ENCODE data around the gene CMTM1.
"Not testable (repeated sequence)": the region's sequence is repeated elsewhere in the genome, so short reads cannot be mapped to it uniquely, and the experiment has no call there.

CMTM1 gene

GRCh38 chr16:66588981-66589713, 22.9 kb downstream of the CMTM1 start:
- DNase-seq (ENCODE audit: low read depth in 4 of 4, low spot score in 1 of 4), result peak in 2 of 4 experiments; percentile 18 to 37

GRCh38 chr16:66590322-66590721, 24.1 kb downstream of the CMTM1 start:
- DNase-seq (ENCODE audit: low read depth in 4 of 4, low spot score in 1 of 4), result no peak

DNA sequence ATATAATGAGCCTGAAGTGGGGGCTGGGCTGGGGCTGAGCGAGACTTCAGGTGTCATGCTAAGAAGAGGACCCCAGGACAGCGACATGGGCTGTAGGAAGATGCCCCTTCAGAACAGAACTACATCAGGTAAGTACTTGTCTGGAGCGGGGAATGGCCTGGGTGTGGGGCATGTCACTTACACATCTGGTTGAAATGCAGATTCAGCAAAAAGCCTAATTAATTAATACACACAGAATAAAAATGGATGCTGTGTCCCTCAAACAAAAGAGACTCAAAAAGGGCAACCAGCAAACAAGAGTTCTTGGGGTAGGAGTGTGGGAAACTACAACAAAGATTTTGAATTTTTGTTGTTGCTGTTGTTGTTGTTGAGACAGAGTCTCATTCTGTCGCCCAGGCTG, 24.8 kb downstream of the CMTM1 start:
- DNase-seq (ENCODE audit: low read depth in 4 of 4, low spot score in 1 of 4), result no peak

GRCh38 chr16:66592241-66592640, 26.0 kb downstream of the CMTM1 start:
- DNase-seq (ENCODE audit: low read depth in 4 of 4, low spot score in 1 of 4), result no peak

DNA sequence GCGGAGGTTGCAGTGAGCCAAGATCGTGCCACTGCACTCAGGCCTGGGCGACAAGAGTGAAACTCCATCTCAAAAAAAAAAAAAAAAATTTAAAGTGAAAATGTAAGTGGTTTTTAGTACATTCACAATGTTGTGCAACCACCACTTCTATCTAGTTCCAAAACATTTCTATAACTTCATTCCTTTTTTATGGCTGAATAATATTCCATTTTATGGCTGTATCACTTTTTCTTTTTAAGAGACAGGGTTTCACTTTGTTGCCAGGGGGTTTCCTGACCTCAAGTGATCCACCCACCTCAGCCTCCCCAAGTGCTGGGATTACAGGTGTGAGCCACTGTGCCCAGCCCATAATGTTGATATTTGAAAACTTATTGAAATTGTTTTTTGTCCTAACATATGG, 26.6 kb downstream of the CMTM1 start:
- DNase-seq (ENCODE audit: low read depth in 4 of 4, low spot score in 1 of 4), result no peak

DNA sequence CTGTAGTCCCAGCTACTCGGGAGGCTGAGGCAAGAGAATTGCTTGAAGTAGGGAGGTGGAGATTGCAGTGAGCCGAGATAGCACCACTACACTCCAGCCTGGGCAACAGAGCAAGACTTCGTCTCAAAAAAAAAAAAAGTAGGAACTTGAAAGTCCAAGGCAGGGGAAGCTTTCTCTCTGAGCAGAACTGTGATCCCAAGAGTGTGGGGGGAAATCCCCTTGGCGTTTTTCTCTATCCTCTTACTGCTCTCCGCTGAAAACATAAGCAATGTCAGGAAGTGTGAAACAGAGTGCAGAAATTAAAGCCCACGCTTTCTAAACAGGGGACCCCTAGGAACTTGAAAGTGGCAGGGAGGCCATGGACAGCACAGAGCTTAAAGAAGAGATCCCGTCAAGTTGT, 28.5 kb downstream of the CMTM1 start:
- no peak for DNase-seq (ENCODE audit: low read depth in 4 of 4, low spot score in 1 of 4)

DNA sequence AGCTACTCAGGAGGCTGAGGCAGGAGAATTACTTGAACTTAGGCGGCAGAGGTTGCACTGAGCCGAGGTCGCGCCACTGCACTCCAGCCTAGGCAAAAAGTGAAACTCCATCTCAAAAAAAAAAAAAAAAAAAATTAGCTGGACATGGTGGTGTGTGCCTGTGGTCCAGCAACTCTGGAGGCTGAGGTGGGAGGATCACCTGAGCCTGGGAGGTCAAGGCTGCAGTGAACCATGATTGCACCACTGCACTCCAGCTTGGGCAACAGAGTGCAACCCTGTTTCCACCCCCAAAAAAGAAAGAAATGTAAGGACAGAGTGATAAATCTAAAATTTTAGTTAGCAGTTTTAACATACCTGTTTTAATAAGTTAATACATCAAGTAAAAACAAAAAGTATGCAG, 30.3 kb downstream of the CMTM1 start:
- DNase-seq (ENCODE audit: low read depth in 4 of 4, low spot score in 1 of 4), result not testable (repeated sequence)

DNA sequence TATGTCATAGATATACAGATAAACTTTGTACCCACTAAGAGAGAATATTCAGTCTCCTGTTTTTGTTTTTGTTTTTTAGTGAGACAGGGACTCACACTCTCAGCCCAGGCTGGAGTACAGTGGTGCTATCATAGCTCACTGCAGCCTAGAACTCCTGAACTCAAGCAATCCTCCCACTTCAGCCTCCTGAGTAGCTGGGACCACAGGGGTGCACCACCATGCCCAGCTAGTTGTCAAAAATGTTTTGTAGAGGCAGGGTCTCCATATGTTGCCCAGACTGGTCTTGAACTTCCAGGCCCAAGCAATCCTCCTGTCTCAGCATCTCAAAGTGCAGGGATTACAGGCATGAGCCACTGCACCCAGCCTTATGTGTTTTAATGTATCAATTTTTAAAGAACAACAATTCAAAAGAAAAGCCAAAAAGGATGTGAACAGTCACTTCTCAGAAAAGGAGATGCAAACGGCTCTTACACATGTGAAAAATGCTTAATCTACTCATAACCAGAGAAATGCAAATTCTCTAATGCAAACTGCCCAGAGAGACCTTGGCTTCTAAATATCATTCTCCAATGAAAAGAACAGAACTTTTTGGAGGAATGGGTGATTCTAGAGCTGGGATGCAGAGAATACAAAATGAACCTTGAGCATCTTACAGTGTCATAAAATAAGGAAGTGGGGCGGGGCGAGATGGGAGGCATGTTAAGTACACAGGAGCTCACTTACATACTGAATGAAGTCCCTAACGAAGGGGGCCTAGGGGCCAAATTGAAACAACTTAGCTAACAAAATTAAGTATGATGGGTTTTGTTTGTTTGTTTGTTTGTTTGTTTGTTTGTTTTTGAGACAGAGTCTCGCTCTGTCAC, 31.0 kb downstream of the CMTM1 start:
- DNase-seq (ENCODE audit: low read depth in 4 of 4, low spot score in 1 of 4), result no peak

- DNase-seq (ENCODE audit: low read depth in 4 of 4, low spot score in 1 of 4), result no peak
These were observed 31.9 kb downstream of the CMTM1 start for GRCh38 chr16:66598111-66598510.

- no peak for DNase-seq (ENCODE audit: low read depth in 4 of 4, low spot score in 1 of 4)
These were observed 33.5 kb downstream of the CMTM1 start for GRCh38 chr16:66599726-66600125.

GRCh38 chr16:66600477-66600876, 34.2 kb downstream of the CMTM1 start:
- no peak for DNase-seq (ENCODE audit: low read depth in 4 of 4, low spot score in 1 of 4)

DNA sequence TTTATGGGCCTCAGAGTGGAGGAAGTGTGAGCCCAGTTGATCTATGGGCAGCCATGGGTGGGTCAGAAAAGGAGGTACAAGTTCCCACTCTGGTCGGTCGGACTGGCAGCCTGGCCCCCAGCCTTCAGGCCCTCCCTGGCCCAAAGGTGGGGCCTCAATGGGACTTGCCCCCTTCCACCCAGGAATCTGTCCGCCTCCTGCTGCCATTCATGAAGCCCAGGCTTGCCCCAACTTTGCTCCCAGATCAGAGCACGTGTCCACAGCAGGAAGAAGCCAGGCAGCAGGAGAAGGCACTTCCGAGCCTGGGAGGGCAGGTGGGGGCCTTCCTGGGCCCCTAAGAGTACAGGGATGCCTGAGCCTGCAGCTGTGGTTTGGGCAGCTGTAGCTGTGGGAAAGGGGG, 35.2 kb downstream of the CMTM1 start:
- no peak for DNase-seq (ENCODE audit: low read depth in 4 of 4, low spot score in 1 of 4)

- peak in 3 of 4 experiments; percentile 24 to 50 (median 42) for DNase-seq (ENCODE audit: low read depth in 4 of 4, low spot score in 1 of 4)
These were observed 37.5 kb downstream of the CMTM1 start for GRCh38 chr16:66603537-66604375.

DNA sequence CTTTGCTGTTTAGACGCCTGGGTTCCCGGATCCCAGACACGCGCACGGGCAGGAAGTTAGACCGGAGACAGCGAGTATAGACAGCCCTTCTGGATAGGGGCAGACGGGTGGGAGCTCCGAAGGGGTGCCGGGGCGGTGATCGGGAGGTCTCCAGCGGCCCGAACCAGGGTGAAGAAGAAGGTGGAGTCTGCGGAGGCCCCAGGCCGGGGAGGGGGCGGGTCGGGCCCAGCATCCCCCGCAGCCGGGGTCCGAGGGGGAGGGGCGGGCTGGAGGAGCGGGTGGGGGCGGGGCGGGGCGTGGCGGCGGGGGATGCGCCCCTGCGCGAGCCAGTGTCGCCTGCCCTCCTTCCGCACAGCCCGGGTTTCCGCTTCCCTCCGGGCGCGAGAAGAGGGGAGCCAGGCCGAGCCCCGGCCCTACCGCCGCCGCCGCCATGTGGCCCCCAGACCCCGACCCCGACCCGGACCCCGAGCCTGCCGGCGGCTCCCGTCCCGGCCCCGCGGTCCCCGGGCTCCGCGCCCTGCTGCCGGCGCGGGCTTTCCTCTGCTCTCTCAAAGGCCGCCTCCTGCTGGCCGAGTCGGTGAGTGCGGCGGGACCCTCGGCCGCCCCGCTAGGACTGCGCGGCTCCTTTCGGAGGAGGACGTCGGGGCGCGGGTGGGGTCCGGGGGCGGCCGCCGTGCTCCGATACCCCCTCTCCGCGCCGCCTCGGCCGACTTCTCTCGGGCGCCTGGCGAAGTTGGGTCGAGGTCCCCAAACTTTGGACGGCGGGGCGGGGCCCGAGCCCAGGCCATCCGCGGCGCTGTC, 38.3 kb downstream of the CMTM1 start, which contains the start of gene CMTM3:
TSS of gene CMTM3 (plus strand) at position 329 of the 801 bp plus-strand sequence. CDS start at position 431, 102 bp downstream.
- DNase-seq (ENCODE audit: low read depth in 4 of 4, low spot score in 1 of 4), result peak in 3 of 4 experiments; percentile 53 to 68 (median 57)

DNA sequence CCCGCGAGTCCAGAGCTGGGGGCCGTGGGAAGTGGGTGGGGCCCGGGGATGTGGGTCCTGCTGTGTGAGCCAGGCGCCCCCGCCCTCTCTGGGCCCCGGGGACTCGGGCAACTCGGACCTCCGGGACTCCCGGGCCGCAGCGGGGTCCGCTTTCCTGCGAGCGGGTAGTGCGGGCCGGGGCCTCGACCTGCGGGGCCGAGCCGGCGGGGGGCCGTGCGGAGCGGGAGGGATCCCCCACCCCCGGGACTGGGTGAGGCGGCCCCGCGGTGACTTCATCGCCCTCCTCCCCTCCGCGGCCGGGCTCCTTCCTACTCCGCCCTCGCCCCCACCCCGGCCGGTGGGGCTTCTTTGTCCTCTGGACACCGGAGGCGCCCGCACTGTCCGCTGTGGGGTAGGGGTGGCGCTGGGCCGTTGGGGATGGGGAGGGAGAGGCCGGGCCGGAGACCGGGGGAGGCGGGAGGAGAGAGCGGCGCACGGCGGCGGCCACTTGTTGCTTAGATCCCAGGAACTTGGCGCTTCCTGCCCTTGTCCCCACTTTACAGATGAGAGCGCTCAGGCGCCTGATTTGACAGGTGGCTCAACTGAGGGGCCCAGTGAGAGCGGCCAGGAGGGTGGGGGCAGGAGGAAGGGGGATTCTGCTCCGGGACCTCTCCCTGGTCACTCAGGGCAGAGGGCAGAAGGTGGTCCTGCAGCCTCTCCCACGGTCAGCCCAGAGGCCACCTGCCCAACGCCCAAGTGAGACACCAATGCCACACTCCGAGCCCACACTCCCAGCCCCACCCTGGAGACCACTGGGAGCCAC, 39.1 kb downstream of the CMTM1 start:
- DNase-seq (ENCODE audit: low read depth in 4 of 4, low spot score in 1 of 4), result peak in 1 of 4 experiments; percentile 35

DNA sequence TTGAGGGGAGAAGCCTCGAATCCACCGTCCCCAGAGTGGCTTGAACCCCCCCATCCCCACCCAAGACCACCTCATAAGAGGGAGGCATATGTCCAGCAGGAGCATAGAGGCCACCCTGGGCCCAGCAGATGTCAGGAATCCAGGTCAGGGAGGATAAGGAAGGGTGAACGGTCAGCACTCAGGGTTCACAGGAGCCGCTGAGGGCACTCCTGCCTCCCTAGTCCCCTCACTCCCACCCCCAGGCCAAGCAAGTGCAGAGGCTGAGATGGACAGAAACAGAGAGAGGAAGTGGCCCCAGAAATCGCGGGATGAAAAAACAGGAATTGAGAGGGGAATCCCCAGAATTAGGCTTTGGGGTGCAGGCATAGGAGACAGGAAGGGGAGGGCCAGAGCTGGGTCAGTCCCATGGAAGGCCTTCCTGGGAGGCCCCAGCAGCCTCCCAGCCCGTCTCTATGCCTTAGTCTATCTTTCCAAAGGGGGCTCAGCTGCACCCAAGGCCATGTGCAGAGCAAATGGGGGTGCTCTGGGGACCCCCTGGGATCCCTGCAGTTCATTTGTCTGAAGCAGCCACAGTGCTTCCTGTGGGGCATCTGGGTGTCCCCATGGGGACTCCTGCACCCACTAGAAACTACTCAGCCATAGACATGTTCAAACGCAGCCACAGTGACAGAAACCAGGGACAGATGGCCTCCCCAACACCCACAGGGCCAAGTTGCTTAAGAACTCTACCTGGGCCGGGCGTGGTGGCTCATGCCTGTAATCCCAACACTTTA, 39.9 kb downstream of the CMTM1 start:
- DNase-seq (ENCODE audit: low read depth in 4 of 4, low spot score in 1 of 4), result no peak

GRCh38 chr16:66608241-66609138, 42.3 kb downstream of the CMTM1 start:
- peak; percentile 61 to 79 (median 74) for DNase-seq (ENCODE audit: low read depth in 4 of 4, low spot score in 1 of 4)

DNA sequence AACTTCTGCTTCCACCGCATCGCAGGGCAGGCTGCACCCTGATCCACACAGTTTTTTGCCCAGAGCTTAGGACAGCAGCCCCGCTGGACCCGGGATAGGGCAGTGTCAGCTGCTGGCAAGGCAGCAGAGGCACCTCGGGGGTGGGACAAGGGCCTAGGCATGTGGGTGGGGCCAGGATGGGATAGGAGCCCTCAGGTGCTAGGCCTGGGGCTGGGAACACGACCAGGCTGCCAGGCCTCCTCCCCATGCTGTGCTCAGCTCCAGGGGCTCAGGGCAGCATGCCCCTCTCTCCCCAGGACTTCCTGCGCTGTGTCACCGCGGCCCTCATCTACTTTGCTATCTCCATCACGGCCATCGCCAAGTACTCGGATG, 42.9 kb downstream of the CMTM1 start:
- no peak for DNase-seq (ENCODE audit: low read depth in 4 of 4, low spot score in 1 of 4)
